Esophagus squamous epithelium (tissue), 4 donors: ENCODE measurements around the gene SMIM24.

Experiments
- POLR2A ChIP-seq, 4 donors: fragments of 450-650 bp; IDR thresholded peaks; one replicate each; pipeline ENCODE4 v1.6.1; 2017; ENCODE audit warnings: antibody characterized with exemption in 4 of 4, mild to moderate bottlenecking in 4 of 4, moderate library complexity in 3 of 4
- TF ChIP-seq, protein P1 (sequence below), 6 experiments: fragments of 450-650 bp in 4 of 6; fragments of 200-600 bp in 2 of 6; sonication (generic) in 2 of 6; IDR thresholded peaks; one replicate each; pipeline ENCODE4 v1.5.1; 2016 to 2019; ENCODE audit warnings: antibody characterized with exemption in 6 of 6, mild to moderate bottlenecking in 4 of 6, moderate library complexity in 4 of 6

DNA sequence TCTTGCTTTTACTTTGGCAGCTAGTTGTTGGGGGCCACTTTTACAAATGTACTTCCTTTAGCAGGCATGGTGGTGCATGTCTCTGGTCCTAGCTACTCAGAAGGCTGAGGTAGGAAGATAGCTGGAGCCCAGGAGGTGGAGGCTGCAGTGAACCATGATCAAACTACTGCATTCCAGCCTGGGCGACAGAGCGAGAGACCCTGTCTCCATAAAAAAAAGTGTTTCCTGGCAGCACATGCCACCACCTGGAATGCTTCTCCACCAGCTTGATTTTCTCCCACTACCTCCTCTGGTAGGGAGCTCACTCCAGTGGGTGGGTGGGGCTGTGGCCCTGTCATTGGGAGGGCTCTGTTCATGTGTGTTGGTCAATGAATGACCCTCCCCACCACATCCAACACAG is 38.3 kb upstream of the SMIM24 start:
- TF ChIP-seq POLR2A (IDR thresholded peaks at IDR 0.05): no peak
- TF ChIP-seq, protein P1, sequence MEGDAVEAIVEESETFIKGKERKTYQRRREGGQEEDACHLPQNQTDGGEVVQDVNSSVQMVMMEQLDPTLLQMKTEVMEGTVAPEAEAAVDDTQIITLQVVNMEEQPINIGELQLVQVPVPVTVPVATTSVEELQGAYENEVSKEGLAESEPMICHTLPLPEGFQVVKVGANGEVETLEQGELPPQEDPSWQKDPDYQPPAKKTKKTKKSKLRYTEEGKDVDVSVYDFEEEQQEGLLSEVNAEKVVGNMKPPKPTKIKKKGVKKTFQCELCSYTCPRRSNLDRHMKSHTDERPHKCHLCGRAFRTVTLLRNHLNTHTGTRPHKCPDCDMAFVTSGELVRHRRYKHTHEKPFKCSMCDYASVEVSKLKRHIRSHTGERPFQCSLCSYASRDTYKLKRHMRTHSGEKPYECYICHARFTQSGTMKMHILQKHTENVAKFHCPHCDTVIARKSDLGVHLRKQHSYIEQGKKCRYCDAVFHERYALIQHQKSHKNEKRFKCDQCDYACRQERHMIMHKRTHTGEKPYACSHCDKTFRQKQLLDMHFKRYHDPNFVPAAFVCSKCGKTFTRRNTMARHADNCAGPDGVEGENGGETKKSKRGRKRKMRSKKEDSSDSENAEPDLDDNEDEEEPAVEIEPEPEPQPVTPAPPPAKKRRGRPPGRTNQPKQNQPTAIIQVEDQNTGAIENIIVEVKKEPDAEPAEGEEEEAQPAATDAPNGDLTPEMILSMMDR (IDR thresholded peaks at IDR 0.05): no peak
